NCI-H524 treated with DMSO at 0.1 percent for 48 hours (cell line): Measurements from ENCODE around the gene SCGB1A1.
"Not testable (repeated sequence)": the region's sequence is repeated elsewhere in the genome, so short reads cannot be mapped to it uniquely, and the experiment has no call there.

Experiments
- DNase-seq: peaks from one replicate; lab custom pipeline; 2025; lab: John Stamatoyannopoulos, UW

The SCGB1A1 gene

DNA sequence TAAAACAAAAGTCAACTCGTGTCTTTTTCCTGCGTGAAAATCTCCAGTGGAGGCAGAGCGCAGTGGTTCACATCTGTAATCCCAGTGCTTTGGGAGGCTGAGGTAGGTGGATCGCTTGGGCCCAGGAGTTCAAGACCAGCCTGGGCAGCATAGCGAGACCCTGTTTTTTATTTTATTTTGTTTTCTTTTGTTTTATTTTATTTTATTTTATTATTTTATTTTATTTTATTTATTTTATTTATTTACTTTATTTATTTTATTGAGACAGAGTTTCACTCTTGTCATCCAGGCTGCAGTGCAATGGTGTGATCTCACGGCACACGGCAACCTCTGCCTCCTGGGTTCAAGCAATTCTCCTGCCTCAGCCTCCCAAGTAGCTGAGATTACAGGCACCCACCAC, 31.1 kb downstream of the SCGB1A1 start:
- not testable (repeated sequence) for DNase-seq

- no peak for DNase-seq
Observed at GRCh38 chr11:62450543-62451240, 31.9 kb downstream of the SCGB1A1 start.

- DNase-seq: no peak
Observed at GRCh38 chr11:62451241-62451621, 32.4 kb downstream of the SCGB1A1 start.

DNA sequence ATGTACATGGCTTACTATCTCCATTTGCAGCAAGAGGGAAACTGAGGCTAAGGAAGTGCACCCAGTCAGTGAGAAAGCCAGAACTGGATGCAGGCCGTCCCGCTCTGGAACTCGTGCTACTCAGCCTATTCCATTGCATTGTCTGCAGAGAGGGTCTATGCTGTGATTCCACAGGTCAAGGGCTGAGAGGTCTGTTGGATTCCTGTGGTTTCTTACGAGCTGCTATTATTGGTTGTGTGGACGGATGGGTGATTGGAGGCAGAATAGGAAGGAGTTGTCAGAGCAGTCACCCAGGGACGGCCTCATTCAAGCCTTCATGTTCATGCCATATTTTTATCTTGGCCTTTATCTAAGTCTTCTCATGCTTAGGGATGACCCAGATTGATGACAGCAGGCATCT, 33.4 kb downstream of the SCGB1A1 start:
- no peak for DNase-seq

DNA sequence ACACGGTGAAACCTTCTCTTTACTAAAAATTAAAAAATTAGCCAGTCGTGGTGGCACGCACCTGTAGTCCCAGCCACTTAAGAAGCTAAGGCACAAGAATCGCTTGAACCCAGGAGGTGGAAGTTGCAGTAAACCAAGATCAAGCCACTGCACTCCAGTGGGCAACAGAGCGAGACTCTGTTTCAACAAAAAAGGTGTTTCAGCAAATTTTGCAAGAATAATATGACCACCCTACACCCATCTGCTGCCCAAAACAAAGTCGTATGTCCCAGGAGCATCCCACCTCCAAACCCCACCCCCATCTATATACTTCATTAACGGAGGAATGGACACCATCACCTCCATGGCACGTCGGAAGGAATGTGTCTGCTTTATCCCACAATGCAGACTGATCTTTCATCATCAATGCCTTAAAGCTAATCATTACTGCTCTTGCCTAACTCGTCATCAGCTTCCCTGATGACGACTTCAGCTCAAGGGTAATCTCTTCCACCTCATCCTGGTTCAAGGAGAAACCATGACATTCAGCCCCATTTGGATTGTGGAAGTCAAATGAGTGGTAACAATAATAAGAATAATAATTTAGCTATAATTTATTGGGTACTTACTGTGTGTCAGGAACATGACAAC, 34.1 kb downstream of the SCGB1A1 start:
- DNase-seq: no peak

- DNase-seq: no peak
Observed at GRCh38 chr11:62456630-62457029, 37.8 kb downstream of the SCGB1A1 start.

DNA sequence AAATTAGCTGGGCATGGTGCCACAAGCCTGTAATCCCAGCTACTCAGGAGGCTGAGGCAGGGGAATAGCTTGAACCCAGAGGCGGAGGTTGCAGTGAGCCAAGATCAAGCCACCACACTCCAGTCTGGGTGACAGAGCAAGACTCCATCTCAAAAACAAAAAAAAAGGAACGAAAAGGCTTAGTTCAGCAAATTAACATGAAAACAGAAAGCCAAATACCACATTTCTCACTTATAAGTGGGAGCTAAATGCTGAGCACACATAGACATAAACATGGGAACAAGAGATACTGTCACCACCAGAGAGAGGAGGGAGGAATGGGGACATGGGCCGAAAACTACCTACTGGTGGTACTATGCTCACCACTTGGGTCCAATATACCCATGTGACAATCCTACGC, 38.6 kb downstream of the SCGB1A1 start:
- no peak for DNase-seq

GRCh38 chr11:62458212-62459002, 39.6 kb downstream of the SCGB1A1 start:
- no peak for DNase-seq

DNA sequence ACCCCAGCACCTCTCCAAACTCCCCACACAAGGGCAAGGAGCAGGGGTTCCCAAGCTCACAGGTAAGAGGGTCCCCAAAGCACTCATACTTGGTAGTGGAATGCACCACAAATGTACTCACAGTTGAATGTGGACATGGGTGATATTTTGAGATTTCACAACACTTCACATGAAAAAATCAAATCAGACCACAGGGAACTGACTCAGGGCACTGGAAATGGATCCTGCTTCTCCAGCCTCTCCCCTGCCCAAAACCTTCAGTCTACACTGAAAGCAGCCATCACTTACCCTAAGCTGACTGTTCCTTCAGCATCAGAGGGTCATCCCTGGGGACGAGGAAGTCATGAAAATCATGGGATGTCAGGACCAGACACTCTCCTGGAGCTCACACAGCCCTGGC, 40.2 kb downstream of the SCGB1A1 start:
- DNase-seq: no peak

DNA sequence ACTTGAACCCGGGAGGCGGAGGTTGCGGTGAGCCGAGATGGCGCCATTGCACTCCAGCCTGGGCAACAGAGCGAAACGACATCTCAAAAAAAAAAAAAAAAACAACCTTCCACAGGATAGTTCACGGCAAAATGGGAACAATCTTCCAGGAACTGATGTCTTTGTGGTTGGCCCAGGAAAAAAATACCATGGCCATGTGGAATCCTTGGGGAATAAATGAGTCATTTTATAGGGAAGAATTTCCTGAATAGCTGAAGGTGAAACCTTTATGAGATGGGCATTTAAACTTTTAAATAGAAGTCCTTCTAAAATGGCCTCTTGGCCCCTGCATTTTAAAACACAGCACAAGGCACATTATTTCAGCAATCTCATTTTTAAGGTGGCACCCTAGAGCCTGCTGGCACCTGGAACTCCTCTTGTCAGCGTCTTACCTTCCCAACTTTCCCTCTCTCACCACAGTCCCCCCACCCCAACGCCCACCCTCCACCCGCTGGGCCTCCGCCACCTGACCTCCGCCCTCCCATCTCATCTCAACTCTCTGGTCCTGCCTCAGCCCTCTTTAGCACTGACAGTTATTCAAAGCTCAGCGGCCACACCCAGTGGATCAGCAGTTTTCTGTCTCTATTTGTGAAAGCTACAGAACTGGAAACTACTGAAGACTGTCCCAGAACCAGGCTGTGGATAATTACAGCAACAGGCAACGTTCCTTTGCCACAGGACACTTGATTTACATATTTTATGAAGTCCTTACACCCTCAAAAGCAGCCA, 43.1 kb downstream of the SCGB1A1 start:
- DNase-seq: no peak

DNA sequence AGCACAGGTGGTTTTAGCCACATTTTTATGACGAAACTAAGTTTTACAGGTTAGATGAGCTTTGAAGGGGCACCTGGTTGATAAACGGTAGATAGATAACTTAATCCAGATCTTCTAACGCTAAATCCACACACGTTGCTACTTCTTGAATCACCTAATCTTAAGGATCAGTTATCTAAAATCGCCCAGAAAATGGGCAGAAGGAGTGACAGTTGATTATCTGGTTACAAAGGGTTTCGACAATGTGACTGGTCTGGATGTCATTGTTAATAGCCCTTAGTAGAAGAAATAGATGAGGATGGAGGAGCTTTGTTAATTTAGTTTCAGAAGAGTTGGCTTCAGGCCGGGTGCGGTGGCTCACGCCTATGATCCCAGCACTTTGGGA, 43.7 kb downstream of the SCGB1A1 start:
- no peak for DNase-seq

- no peak for DNase-seq
Observed at GRCh38 chr11:62463121-62463542, 44.3 kb downstream of the SCGB1A1 start.

DNA sequence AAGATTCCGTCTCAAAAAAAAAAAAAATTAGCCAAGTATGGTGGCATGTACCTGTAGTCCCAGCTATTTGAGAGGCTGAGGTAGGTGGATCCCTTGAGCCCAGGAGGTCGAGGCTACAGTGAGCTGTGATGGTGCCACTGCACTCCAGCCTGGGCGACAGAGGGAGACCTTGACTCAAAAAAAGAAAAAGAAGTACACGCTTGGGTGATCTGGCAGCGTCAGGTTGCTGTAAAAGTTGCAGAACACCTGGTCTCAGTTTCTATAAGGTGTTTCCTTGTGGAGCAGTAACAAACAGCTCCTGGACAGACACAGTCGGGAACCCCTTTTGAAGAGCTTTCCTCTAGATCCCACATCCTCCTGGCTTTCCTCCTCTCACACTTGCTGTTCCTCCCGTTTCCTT, 45.8 kb downstream of the SCGB1A1 start:
- no peak for DNase-seq

- no peak for DNase-seq
Observed at GRCh38 chr11:62466444-62466843, 47.6 kb downstream of the SCGB1A1 start.

- no peak for DNase-seq
Observed at GRCh38 chr11:62468577-62468976, 49.7 kb downstream of the SCGB1A1 start.

- DNase-seq: no peak
Observed at GRCh38 chr11:62471603-62472002, 52.8 kb downstream of the SCGB1A1 start.

DNA sequence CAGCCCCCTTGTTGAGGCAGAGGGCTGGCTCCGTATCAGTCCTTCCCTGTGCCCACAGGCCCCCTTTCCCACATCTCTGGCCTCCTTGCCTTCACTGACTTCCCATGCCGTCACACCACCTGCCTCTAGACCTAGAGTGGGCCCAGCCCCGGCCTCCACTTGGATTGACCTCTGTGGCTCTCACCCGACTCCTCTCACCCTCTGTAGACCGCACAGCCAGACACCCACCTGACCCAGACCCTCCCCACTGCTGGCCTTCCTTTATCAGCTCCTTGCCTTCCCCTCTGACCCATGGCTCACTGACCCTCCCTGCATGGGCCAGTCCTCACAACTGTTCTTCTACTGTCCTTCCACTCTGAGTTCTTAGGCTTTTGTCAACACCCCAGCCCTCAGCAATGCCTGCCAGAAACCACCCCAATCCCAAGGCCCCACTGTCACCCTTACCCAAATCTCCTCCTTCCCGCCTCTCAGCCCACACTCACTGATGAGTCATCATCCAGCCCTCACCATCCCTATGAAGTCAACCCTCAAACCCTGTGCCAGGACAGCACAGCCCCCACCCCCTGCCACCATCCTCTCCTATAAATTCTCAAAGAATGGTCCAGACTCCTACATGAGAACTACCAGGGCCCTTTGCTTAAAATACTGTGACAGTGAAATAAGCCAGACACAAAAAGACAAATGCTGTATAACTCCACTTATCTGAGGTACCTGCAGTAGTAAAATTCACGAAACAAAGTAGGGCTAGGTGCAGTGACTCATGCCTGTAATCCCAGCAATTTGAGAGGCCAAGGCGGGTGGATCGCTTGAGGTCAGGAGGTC, 53.4 kb downstream of the SCGB1A1 start:
- DNase-seq: no peak
